OCI-LY3 (cell line): Measurements from ENCODE around the gene TRIM69.

Experiments used
- EZH2phosphoT487 ChIP-seq: fragments of 200-600 bp; shearing (Covaris generic); IDR thresholded peaks from 2 replicates; pipeline ENCODE4 v1.6.1; 2018; ENCODE audit warnings: antibody characterized with exemption, mixed run types, low read depth
- TF ChIP-seq, protein P1 (sequence below): fragments of 200-600, 300-600 bp; sonication (generic); IDR thresholded peaks from 2 replicates; pipeline ENCODE4 v1.5.1; 2014; ENCODE audit warnings: antibody characterized with exemption, low read length, low read depth

DNA sequence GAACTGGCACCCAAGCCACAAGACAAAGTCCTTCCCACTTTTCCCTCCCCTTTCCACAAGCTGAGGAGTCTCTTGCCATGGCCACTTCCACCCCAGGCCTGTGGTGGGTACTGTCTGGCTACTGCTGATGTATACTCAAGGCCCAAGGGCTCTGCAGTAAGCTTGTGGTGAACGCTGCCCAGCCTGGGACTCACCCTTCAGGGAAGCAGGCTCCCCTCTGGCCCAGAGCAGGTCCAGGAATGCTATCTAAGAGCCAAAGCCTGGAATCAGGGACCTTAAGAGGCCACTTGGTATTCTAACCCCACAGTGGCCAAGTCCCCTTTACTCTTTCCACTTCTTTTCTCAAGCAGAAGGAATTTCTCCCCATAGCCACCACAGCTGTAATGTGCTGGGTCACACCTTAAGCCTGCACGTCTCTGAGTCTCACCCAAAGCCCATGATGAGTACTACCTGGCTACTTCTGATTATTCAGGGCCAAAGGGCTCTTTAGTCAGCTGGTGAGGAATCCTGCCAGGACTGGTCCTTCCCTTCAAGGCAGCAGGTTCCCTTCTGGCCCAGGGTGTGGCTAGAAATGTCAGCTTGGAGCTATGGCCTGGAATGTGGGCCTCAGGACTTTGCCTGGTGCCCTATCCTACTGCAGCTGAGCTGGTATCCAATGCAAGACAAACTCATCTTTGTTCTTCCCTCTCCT lies 29.2 kb upstream of the TRIM69 start:
- TF ChIP-seq, protein P1, sequence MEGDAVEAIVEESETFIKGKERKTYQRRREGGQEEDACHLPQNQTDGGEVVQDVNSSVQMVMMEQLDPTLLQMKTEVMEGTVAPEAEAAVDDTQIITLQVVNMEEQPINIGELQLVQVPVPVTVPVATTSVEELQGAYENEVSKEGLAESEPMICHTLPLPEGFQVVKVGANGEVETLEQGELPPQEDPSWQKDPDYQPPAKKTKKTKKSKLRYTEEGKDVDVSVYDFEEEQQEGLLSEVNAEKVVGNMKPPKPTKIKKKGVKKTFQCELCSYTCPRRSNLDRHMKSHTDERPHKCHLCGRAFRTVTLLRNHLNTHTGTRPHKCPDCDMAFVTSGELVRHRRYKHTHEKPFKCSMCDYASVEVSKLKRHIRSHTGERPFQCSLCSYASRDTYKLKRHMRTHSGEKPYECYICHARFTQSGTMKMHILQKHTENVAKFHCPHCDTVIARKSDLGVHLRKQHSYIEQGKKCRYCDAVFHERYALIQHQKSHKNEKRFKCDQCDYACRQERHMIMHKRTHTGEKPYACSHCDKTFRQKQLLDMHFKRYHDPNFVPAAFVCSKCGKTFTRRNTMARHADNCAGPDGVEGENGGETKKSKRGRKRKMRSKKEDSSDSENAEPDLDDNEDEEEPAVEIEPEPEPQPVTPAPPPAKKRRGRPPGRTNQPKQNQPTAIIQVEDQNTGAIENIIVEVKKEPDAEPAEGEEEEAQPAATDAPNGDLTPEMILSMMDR = no peak
- TF ChIP-seq EZH2phosphoT487 = no peak
